Measurements from ENCODE around the gene MAPK14.
"Not testable (repeated sequence)": the region's sequence is repeated elsewhere in the genome, so short reads cannot be mapped to it uniquely, and the experiment has no call there.

Gene MAPK14

DNA sequence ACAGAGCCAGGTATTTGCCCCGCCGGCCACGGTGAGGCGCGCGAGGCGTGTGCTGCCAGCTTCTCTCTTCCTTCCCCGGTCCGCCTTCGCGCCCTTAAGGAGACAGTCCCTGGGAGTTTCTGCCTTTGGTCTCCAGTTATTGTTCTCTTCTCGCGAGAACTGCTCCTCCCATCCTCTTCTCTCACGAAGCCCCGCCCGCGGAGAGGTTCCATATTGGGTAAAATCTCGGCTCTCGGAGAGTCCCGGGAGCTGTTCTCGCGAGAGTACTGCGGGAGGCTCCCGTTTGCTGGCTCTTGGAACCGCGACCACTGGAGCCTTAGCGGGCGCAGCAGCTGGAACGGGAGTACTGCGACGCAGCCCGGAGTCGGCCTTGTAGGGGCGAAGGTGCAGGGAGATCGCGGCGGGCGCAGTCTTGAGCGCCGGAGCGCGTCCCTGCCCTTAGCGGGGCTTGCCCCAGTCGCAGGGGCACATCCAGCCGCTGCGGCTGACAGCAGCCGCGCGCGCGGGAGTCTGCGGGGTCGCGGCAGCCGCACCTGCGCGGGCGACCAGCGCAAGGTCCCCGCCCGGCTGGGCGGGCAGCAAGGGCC lies at the start of gene MAPK14:
Gene MAPK14 (plus strand): TSS at position 308 of the 587 bp plus-strand sequence. CDS start 350 bp downstream, outside the sequence.
- DNase-seq, result peak; percentile 96

DNA sequence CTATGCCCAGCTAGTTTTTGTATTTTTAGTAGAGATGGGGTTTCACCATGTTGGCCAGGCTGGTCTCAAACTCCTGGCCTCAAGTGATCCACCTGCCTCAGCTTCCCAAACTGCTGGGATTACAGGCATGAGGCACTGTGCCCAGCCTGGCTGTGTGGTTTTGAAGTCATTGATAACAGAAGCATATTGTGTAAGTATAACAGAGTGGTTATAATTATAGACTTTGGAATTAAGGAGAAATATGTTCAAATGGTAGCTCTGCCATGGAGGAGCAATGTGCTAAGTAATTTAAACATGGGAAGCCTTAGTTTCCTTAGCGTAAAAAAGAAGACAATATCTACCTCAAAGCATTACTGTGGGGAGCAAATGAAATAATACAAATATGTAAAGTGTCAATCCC lies 47.5 kb upstream of the MAPK14 start:
- not testable (repeated sequence) for DNase-seq

GRCh38 chr6:35980991-35981645 lies 46.5 kb upstream of the MAPK14 start:
- DNase-seq, result no peak

DNA sequence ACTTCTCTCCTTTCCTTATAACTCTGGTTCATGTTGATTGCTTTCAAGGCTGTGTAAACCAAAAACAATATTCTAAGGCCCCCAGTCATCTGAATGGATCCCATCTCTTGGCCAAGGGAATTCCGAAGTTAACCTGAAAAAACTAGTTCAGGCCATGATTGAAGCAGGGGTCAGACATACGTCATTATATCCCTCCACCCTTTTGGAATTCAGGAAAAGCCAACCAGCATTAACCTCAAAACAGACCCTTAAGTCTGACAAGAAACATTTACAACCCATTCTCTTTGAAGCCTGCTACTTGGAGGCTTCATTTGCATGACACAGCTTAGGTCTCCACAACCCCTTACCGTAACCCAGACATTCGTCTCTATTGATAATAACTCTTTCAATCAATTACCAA lies 42.9 kb upstream of the MAPK14 start:
- DNase-seq, result no peak

DNA sequence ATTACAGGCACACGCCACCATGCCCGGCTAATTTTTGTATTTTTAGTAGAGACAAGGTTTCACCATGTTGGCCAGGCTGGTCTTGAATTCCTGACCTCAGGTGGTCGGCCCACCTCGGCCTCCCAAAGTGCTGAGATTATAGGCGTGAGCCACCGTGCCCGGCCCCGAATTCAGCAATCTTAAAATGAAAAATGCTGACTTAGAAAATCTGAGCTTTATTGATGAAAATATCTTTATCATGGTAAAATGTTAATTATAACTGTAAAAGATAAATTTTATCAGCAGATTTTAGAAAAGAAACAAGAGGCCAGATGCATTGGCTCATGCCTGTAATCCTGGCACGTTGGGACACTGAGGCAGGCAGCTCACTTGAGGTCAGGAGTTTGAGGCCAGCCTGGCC lies 39.6 kb upstream of the MAPK14 start:
- not testable (repeated sequence) for DNase-seq

DNA sequence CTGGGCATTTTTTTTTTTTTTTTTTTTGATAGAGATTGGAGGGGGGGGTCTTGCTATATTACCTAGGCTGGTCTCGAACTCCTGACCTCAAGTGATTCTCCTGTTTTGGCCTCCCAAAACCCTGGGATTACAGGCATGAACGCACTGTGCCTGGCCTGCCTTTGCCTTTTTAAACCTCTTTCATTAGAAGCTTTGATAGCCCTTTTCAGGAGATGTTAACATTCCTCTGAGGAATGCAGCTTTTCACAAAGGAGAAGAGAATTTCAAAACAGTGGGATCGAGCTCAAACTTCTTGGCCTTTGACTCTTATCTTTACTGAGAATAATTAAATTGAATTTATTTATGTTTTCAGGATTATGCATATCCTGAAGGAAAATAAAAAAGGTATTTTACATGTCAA lies 34.5 kb upstream of the MAPK14 start:
- no peak for DNase-seq

- DNase-seq, result no peak
Observed at GRCh38 chr6:36000451-36000850, 27.2 kb upstream of the MAPK14 start.

DNA sequence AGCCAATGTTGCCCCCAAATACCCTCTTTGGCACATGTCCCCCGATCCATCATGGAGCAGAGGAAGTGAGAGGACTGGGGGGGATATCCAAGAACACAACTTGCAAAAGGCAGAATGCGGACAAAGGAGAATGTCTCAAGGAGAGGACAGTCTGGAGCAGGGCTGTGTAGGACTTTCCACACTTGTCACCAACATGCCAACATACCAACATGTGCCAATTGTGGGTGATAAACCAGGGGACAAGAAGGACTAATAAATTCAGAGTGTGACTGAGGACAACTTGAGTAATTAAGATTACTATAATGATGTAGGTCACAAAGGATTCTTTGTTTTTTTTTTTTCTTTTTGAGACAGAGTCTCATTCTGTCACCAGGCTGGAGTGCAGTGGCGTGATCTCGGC lies 11.9 kb upstream of the MAPK14 start:
- DNase-seq, result no peak

GRCh38 chr6:36018339-36018738 lies 9.3 kb upstream of the MAPK14 start:
- DNase-seq, result no peak

DNA sequence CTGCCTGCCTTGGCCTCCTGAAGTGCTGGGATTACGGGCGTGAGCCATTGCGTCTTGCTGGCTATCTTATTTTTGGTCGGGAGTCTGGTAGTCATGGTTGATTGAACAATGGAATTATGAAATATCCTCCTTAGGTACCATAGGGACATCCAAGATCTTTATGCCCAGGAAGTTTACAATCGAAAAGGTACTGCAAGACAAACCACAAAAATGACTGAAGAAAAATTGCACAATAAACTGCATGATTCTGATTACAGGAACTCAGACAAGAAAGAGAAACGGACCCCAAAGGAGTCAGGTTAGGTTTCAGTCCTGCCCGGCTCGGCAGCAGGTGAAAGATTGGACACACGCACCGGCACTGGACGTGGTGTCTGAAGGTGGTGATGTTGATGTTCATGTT lies 8.4 kb upstream of the MAPK14 start:
- no peak for DNase-seq

DNA sequence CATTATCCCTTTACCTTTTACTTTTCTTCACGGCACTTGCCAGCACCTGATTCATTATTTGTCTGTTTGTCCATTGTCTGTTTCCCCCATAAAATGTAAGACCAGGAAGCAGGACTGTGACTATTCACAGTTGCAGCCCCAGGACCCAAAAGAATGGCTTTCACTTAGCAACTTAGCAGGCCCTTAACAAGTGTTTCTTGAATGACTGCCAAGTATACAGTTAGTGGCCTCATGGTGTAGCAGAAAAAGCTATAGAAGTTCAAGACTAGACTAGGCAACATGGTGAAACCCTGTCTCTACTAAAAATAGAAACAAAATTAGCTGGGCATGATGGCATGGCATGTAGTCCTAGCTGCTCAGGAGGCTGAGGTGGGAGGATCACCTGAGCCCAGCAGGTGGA lies 7.5 kb upstream of the MAPK14 start:
- no peak for DNase-seq

DNA sequence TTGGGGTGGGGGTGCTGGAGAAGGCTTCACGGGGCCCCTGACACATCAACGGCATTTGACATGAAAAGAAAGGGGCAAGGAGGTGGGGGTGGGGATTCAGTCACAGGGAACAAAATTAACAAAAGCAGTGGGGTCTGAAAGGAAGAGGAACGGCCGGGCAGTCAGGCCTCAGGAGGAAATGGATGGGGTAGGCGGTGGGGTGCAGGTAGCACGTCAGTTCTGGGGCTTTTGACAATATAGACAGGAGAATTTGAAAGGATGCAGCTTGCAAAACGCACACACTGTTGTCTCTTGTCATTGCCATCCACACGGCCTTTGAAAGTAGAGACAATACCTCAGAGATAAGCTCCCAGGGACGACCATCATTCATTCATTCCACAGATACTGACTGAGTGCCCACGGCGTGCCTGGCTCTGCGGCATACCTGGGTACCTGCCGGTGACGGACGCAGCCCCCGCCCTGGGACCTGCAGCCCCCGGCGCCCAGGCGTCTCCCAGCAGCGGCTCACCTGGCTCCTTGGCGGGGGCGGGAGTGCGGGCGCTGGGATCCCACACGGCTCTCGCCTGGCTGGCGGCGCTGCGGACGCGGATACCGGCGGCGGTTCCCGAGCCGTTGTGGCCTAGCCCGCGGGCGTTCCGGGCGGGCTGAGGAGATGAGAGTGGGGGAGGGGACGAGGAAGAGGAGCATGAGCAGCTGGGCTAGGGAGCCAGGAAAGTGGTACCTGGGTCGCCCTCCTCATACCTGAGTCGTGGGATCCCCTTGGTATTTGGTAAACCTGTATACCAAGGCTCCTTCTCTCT lies 3.4 kb upstream of the MAPK14 start, which contains the start of gene SLC26A8:
Gene SLC26A8 (minus strand): TSS at position 646 of the 800 bp plus-strand sequence. CDS start 4,934 bp downstream, outside the sequence.
- no peak for DNase-seq

DNA sequence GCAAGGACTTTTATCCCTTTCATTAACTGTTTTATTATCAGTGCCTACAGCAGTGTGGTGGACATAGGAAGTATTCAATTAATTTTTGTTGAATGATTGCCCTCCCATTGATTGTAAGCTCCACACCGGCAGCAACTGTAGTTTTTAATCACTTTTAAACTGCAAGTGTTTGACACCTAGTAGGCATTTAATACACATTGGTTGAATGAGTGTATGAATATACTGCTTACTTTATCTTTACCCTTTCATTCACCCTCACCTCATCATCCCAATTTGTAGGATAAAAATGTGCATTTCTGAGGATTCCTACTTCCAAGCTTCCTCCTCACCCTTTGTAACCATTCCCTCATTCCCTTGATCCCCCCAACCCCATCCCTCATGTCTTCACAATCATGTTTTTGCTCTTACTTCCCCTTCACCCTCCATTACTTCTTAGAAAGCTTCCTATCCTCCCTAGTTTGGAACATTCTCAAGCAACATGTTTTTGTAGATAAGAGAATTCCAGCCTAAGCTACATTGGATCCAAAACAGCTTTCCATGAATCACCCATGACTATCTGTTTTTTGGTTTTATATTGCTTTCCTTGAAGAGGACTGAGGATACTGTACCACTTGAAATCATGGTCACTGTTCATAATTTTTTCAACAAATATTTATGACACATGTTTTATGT lies 2.2 kb upstream of the MAPK14 start:
- DNase-seq, result no peak

DNA sequence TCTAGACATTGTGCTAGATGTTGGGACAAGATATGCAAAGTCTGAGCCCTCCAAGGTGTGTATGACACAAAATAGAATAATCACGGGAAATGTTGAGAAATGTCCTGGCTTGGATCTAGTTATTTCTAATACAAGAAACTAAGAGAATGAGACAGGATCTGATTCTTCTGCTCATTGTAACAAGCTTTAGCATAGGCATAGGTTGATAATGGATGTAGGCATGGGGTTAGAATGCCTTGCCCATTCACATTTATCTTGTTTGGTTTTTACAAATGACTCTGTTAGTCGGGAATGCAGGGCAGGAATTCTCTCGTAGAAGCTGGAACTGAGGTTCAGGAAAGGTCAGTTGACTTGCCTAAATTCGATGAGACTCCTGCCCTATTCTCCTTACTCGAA lies 1.7 kb upstream of the MAPK14 start:
- DNase-seq, result no peak

DNA sequence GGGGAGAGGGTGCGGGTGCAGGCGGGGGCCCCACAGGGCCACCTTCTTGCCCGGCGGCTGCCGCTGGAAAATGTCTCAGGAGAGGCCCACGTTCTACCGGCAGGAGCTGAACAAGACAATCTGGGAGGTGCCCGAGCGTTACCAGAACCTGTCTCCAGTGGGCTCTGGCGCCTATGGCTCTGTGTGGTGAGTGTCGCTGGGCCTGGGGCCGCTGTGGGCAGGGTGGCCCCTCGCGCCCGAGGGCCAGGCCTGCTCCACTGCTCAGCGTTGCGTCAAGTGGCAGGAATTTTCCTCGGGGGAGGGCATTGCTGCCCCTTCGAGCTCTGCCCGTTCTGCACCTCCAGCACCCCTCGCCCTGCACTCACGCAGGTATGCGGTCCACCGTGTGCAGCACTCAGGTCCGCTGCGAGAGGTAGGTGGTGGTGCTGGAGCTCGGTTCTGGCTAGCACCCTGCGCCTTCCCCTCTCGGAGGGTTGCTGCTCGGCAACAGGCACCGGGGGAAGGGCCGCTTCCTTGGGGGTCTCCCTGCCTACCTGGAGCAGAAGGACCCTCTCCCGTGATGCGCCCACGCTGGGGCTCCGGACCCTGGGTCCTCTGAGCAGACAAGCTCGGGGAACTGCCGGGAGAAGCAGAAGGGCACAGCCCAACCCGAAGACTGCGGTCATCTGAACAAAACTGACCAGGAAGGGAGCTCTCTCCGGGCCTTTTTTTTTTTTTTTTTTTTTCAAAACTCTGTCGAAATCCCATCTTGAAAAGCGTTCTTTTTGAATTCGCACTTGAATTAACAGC lies 674 bp downstream of the MAPK14 start:
- DNase-seq, result no peak

DNA sequence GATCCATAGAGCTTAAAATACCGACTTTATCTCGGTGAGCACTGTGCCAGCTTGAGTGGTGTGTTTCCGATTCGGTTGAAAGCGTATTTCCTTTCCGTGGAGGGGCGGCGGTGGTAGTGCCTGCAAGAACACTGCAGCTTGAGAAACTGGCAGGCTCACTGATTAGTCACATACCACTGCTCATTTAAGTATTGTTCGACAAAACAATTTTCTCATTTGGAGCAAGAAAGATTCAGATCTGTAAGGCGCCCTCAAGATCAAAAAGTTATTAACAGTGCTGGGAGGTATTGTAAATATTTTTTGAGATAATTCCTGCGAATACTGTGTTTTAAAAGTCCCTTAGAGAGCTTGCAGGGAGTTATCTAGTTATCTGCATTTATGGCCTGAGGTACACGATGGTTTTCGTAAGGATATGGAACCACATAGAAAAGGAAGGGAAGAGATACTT lies 1.3 kb downstream of the MAPK14 start:
- no peak for DNase-seq

DNA sequence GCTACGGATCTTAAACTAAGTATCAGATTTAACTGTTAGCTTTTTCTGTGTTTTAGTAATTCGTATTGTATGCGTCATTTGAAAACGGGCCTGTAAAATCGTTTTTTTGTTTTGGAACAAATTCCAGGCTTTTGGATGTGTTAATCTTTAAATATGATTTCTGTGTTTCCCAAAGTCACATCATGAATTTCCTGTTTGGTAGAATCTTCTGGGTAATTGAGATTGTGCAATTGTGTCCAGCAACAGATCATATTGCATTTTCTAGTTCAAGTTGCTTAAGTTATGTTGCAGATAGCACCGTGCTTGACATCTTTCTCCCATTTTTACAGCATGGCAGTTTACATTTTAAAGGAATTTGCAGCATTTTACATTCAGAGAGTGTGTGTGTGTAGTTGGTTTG lies 1.9 kb downstream of the MAPK14 start:
- DNase-seq, result no peak

- no peak for DNase-seq
Observed at GRCh38 chr6:36032261-36032660, 4.7 kb downstream of the MAPK14 start.

DNA sequence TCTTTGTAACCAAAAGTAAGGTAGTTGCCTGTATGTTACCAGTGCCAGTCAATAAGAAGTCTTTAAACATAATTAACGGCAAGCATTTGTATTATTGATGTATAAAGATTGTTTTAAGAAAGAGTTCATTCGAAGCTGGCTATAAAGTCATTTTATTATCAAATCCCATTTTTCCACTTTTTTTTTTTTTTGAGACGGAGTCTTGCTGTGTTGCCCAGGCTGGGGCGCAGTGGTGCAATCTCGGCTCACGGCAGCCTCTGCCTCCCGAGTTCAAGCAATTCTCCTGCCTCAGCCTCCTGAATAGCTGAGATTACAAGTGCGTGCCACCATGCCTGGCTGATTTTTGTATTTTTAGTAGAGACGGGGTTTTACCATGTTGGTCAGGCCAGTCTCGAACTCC lies 5.5 kb downstream of the MAPK14 start:
- DNase-seq, result not testable (repeated sequence)

DNA sequence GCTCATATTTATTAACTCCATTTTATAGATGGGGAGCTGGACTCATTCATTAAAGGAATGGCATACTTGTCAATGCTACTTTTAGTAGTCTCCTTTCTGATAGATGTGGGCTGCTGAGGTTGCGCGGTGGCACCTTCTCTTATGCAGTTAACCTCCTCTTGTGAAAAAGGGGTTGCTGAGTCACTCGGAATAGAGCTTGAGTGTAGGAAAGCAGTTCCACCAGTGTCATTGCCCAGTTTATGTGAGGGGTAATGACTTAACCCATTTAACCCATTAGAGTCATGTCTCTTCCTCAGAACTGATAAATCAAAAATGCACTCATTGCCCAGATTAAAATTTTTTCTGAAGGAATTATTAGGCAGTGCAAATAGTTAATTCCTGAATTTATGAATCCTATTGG lies 6.3 kb downstream of the MAPK14 start:
- no peak for DNase-seq

- no peak for DNase-seq
Observed at GRCh38 chr6:36034441-36034840, 6.8 kb downstream of the MAPK14 start.

DNA sequence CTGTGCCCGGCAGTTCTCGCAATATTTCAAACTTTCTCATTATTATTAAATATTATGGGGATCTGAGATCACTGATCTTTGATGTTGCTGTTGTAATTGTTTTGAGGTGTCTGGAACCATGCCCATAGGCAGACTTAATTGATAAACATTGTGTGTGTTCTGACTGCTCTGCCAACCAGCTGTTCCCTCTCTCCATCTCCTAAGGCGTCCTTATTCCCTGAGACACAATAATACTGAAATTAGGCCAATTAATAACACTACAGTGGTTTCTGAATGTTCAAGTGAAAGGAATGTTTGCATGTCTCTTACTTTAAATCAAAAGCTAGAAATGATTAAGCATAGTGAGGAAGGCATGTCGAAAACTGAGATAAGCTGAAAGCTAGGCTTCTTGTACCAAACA lies 7.6 kb downstream of the MAPK14 start:
- no peak for DNase-seq
